Right atrium auricular region (tissue), 2 donors: ENCODE results near the gene PMM2. TPM values are rescaled to one million over a fixed set of nuclear protein-coding genes. Genes with fewer than 3 reads are reported as not detected.

ENCODE experiments used
- DNase-seq: peaks from one replicate; pipeline ENCODE4 v3.0.0-alpha.2; 2019; ENCODE audit warnings: low spot score
- H3K27ac ChIP-seq, 2 donors: fragments of 200-600 bp; sonication (generic); 1 replicate in 1 of 2; 2 replicates in 1 of 2; pipeline ENCODE4 v1.5.1; 2016 to 2019
- H3K27me3 ChIP-seq, 2 donors: fragments of 200-600 bp; sonication (generic); one replicate each; pipeline versions ENCODE4 v1.5.1 to v1.6.0; 2017 to 2019
- H3K36me3 ChIP-seq: fragments of 200-600 bp; sonication (generic); one replicate; pipeline ENCODE4 v1.5.1; 2016
- H3K4me1 ChIP-seq, 2 donors: fragments of 200-600 bp; sonication (generic); one replicate each; pipeline versions ENCODE4 v1.5.1 to v1.6.0; 2017 to 2019
- H3K4me3 ChIP-seq, 2 donors: fragments of 200-600 bp; sonication (generic); 1 replicate in 1 of 2; 2 replicates in 1 of 2; pipeline ENCODE4 v1.5.1; 2017 to 2019; ENCODE audit warnings: mild to moderate bottlenecking in 1 of 2, moderate library complexity in 1 of 2
- H3K9me3 ChIP-seq, 2 donors: fragments of 200-600 bp; sonication (generic); one replicate each; pipeline ENCODE4 v1.5.1; 2019
- total RNA-seq, 2 donors: library from RNA; depleted of rRNA; stranded (reverse); fragments of >200 nt; gene quantifications; one replicate each; pipeline ENCODE4 v1.1.0, GENCODE V29; 2016
- TF ChIP-seq, protein P1 (sequence below), 2 donors: fragments of 200-600 bp; sonication (generic); IDR thresholded peaks; one replicate each; pipeline ENCODE4 v1.5.1; 2019; ENCODE audit warnings: antibody characterized with exemption in 2 of 2

PMM2 gene
- total RNA-seq, 2 donors from 2014 or later, result 14.5 to 20.5 TPM

GRCh38 chr16:8845699-8846298 lies 48.2 kb downstream of the PMM2 start:
- H3K9me3 ChIP-seq, result no peaks in the 10 kb centered on the region
- H3K27me3 ChIP-seq, result no peaks in the 10 kb centered on the region
- no peak for DNase-seq
- H3K27ac ChIP-seq, result no peak overlapping the region
- peaks cover 30% of the 10 kb centered on the region for H3K36me3 ChIP-seq
- H3K4me1 ChIP-seq, result peaks cover 0 to 12% of the 10 kb centered on the region in 2 donors
- TF ChIP-seq, protein P1, sequence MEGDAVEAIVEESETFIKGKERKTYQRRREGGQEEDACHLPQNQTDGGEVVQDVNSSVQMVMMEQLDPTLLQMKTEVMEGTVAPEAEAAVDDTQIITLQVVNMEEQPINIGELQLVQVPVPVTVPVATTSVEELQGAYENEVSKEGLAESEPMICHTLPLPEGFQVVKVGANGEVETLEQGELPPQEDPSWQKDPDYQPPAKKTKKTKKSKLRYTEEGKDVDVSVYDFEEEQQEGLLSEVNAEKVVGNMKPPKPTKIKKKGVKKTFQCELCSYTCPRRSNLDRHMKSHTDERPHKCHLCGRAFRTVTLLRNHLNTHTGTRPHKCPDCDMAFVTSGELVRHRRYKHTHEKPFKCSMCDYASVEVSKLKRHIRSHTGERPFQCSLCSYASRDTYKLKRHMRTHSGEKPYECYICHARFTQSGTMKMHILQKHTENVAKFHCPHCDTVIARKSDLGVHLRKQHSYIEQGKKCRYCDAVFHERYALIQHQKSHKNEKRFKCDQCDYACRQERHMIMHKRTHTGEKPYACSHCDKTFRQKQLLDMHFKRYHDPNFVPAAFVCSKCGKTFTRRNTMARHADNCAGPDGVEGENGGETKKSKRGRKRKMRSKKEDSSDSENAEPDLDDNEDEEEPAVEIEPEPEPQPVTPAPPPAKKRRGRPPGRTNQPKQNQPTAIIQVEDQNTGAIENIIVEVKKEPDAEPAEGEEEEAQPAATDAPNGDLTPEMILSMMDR (IDR thresholded peaks at IDR 0.05), result no peak
- no peak overlapping the region for H3K4me3 ChIP-seq

DNA sequence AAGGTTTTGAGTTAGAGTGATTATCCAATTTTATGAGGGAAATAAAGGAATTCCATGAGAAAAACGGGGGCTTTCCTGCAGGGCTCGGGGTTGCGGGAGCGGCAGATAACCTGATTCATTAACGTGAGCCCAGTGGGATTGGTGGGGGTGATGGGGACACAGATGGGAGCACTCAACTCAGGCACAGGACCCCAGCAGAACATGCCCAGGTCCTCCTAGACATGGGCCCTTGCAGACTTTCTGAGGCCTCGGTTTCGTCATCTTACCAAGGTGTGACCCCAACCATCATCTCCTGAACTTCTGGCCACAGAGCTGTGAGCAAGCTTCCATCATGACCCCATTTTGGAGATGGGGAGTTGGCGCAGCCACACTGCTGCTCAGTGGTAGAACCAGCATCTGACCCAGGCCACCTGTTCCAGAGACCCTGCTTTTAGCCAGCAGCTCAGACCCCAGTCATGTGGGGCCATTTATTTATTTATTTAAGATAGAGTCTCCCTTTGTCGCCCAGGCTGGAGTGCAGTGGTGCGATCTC lies 48.8 kb downstream of the PMM2 start:
- Histone ChIP-seq H3K4me3 (no peak overlapping the region), H3K27me3 (no peaks in the 10 kb centered on the region), H3K27ac (no peak overlapping the region), H3K36me3 (peaks cover 35% of the 10 kb centered on the region), H3K4me1 (peaks cover 0 to 12% of the 10 kb centered on the region in 2 donors), H3K9me3 (no peaks in the 10 kb centered on the region)
- no peak for DNase-seq
- TF ChIP-seq, protein P1 (IDR thresholded peaks at IDR 0.05), result no peak

DNA sequence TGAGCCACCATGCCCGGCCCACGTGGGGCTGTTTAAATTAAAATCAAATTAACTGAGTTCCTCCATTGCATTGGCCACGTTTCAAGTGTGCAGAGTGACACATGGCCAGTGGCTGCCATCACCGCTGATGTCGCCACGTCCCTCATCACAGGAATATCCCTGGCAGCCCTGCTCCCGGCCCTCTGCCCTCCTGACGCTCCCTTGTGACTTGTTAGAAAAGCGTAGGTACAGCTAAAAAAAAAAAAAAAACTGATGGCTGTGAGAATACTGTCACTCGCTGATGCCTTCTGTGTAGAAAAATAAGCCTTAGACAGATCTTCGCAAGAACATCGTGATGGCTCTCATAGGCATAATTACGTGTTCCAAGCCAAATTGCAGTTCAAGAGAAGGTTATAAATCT lies 49.5 kb downstream of the PMM2 start:
- H3K9me3 ChIP-seq, result no peaks in the 10 kb centered on the region
- no peaks in the 10 kb centered on the region for H3K27me3 ChIP-seq
- peaks cover 38% of the 10 kb centered on the region for H3K36me3 ChIP-seq
- no peak overlapping the region for H3K27ac ChIP-seq
- peaks cover 0 to 12% of the 10 kb centered on the region in 2 donors for H3K4me1 ChIP-seq
- TF ChIP-seq, protein P1 (IDR thresholded peaks at IDR 0.05), result no peak
- DNase-seq, result no peak
- H3K4me3 ChIP-seq, result no peak overlapping the region

DNA sequence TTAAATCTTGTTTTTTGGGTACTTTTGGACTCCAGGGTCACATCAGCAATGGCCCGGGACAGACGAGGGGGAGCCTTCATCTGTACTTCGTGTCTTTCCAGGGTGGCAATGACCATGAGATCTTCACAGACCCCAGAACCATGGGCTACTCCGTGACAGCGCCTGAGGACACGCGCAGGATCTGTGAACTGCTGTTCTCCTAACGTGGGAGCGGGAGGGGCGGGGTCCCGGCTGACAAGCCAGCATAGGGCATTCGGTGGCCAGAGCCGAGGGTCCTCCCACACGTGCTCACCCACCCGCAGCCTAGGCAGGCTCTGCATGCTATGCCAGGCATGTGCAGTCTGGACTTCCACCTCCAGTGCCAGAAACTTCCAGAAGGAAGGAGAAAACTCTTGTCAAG lies 50.0 kb downstream of the PMM2 start:
- no peak for DNase-seq
- H3K4me1 ChIP-seq, result peaks cover 0 to 12% of the 10 kb centered on the region in 2 donors
- no peak overlapping the region for H3K4me3 ChIP-seq
- H3K9me3 ChIP-seq, result no peaks in the 10 kb centered on the region
- TF ChIP-seq, protein P1 (IDR thresholded peaks at IDR 0.05), result no peak
- H3K36me3 ChIP-seq, result peaks cover 38% of the 10 kb centered on the region
- no peaks in the 10 kb centered on the region for H3K27me3 ChIP-seq
- H3K27ac ChIP-seq, result no peak overlapping the region

DNA sequence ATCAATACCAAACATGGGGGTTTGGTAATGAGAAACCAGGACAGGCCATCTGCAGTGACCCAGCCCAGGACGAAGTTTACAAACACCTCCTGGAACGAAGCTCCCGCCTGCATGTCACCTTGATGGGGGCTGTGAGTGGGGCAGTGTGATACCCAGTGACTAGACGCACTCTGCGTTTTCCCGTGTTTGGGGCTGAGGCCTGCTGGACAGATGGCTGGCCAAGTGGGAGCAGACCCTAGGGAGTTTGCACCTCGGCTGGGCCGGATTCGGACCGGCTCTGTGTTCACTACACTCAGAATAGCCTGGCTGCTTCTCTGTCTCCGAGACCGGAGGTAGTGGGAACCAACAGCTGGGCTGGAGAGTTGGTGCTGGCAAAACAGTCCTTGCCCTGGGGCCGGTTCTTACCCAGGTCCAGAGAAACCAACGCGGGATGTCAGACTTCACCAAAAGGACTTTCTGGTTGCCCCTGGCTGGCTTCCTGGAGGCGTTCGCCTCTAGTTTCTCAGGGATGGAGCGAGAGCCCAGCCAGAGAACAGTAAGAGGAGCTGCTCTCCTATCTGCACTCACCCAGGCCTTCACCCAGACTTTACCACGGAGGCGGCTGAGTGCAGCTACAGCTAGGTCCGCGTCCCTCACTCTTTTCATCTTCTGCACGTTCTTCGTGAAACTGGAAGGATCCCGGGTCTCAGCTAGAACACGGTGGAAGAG lies 50.7 kb downstream of the PMM2 start:
- no peak for DNase-seq
- Histone ChIP-seq H3K36me3 (peaks cover 38% of the 10 kb centered on the region), H3K4me3 (no peak overlapping the region), H3K9me3 (no peaks in the 10 kb centered on the region), H3K27me3 (no peaks in the 10 kb centered on the region), H3K4me1 (peaks cover 0 to 12% of the 10 kb centered on the region in 2 donors), H3K27ac (no peak overlapping the region)
- TF ChIP-seq, protein P1 (IDR thresholded peaks at IDR 0.05), result no peak
